Rectal smooth muscle tissue (tissue), 1 donor: ENCODE data around the gene CDH13.

Source experiments
- H3K27ac ChIP-seq: one replicate; pipeline ENCODE4 v1.7.0; 2013; ENCODE audit warnings: low read depth, low read length, inconsistent platforms
- H3K27me3 ChIP-seq: one replicate; pipeline ENCODE4 v1.7.0; 2013; ENCODE audit warnings: low read length; ENCODE audit not compliant: control insufficient read depth, insufficient read depth
- H3K36me3 ChIP-seq: one replicate; pipeline ENCODE4 v1.7.0; 2013; ENCODE audit warnings: low read length; ENCODE audit not compliant: control insufficient read depth, insufficient read depth
- H3K4me1 ChIP-seq: one replicate; pipeline ENCODE4 v1.7.0; 2013; ENCODE audit warnings: low read length; ENCODE audit not compliant: control insufficient read depth, insufficient read depth
- H3K4me3 ChIP-seq: one replicate; pipeline ENCODE4 v1.7.0; 2013; ENCODE audit warnings: low read length
- H3K9ac ChIP-seq: one replicate; pipeline ENCODE4 v1.7.0; 2013; ENCODE audit warnings: low read length

CDH13 gene

GRCh38 chr16:83176802-83177201 is 550.0 kb downstream of the CDH13 start:
- no peaks in the 10 kb centered on the region for H3K4me1 ChIP-seq
- no peaks in the 10 kb centered on the region for H3K27me3 ChIP-seq
- no peaks in the 10 kb centered on the region for H3K36me3 ChIP-seq
- no peak overlapping the region for H3K4me3 ChIP-seq
- no peak overlapping the region for H3K9ac ChIP-seq
- H3K27ac ChIP-seq, result no peak overlapping the region

- Histone ChIP-seq H3K36me3 (no peaks in the 10 kb centered on the region), H3K9ac (no peak overlapping the region), H3K27me3 (no peaks in the 10 kb centered on the region), H3K27ac (no peak overlapping the region), H3K4me3 (no peak overlapping the region), H3K4me1 (no peaks in the 10 kb centered on the region)
Observed at GRCh38 chr16:83185902-83186301, 559.1 kb downstream of the CDH13 start.

DNA sequence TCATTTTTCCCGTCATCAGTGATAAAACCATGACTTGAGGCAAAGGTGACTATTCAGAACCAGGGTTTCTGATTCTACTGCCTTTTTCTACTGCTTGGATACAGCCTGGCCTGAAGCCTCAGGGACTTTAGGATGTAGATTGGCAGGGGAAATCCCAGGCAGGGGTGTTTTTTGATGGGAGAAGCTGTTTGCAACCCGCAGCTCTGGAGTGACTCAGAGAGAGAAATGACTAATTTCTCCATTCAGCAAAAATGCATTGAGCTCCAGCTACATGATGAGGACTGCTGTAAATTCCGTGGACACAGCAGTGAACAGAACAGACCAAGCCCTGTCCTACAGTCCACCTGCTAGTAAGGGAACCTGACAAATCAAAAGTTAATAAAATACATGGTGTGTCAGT is 560.6 kb downstream of the CDH13 start:
- H3K4me1 ChIP-seq, result no peaks in the 10 kb centered on the region
- no peak overlapping the region for H3K9ac ChIP-seq
- H3K4me3 ChIP-seq, result no peak overlapping the region
- no peaks in the 10 kb centered on the region for H3K36me3 ChIP-seq
- H3K27ac ChIP-seq, result no peak overlapping the region
- no peaks in the 10 kb centered on the region for H3K27me3 ChIP-seq

DNA sequence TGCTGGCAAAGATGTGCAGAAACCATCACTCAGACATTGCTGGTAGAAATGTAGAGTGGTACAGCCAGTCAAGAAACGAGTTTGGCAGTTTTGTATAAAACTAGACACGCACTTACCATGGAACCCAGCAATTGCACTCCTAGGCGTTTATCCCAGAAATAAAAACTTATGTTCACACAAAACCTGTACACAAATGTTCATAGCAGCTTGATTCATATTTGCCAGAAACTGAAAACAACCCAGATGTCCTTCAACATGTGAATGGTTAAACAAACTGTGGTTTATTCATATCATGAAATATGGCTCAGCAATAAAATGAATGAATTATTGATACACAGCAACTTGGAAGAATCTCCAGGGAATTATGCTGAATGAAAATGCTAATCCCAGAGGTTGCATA is 570.0 kb downstream of the CDH13 start:
- Histone ChIP-seq H3K27me3 (no peaks in the 10 kb centered on the region), H3K4me1 (no peaks in the 10 kb centered on the region), H3K9ac (no peak overlapping the region), H3K4me3 (no peak overlapping the region), H3K27ac (no peak overlapping the region), H3K36me3 (no peaks in the 10 kb centered on the region)

DNA sequence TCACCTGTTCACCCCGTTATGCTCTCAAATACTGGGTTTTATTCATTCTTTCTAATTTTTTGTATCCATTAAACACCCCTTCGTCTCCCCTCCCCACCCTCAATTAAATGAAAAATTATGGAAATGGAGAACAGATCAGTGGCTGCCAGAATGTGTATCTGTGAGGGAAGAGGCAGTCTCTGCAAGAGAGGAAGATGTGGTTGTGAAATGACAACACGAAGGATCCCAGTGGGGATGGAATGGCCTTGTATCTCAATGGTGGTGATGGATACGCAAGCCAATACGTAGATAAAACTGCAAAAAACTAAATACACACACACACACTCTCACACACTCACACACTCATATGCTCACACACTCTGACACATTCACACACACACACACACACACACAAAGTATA is 570.7 kb downstream of the CDH13 start:
- Histone ChIP-seq H3K27ac (no peak overlapping the region), H3K4me1 (no peaks in the 10 kb centered on the region), H3K4me3 (no peak overlapping the region), H3K9ac (no peak overlapping the region), H3K27me3 (no peaks in the 10 kb centered on the region), H3K36me3 (no peaks in the 10 kb centered on the region)

DNA sequence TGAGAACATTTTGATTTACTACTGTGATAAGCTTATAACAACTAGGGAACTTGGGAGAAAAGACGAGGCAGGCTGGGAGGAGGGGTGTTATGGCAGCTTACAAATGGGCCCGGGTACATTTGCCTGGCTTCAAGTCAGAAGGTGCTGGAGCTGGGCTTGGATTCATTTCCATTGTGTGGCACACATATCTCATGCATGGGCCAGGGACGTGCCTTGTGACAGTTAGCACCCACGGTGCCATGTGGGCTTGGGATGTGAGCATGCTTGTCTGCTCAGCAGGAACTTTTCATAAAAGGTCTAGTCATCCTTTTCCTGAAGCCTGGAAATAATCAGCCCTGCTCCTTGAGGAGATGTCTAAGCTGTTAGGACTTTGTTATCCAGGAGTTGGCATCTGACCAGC is 572.2 kb downstream of the CDH13 start:
- Histone ChIP-seq H3K9ac (no peak overlapping the region), H3K36me3 (no peaks in the 10 kb centered on the region), H3K4me3 (no peak overlapping the region), H3K27me3 (no peaks in the 10 kb centered on the region), H3K27ac (no peak overlapping the region), H3K4me1 (no peaks in the 10 kb centered on the region)

- H3K27ac ChIP-seq, result no peak overlapping the region
Observed at GRCh38 chr16:83200005-83200779, 573.4 kb downstream of the CDH13 start.

DNA sequence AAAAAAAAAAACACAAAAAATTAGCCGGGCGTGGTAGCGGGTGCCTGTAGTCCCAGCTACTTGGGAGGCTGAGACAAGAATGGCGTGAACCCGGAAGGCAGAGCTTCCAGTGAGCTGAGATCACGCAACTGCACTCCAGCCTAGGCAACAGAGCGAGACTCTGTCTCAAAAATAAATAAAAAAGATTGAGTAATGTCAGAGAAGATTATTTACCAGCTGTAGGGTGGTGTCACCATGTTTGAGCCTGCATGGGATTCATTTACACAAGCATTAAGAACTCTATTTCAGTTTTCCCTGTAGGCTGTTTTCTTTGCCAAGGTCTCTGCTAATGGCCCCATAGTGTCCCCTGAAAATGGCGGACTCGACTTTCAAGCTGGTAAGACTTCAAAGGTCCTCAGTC is 575.0 kb downstream of the CDH13 start:
- H3K4me3 ChIP-seq, result no peak overlapping the region
- H3K9ac ChIP-seq, result no peak overlapping the region
- no peak overlapping the region for H3K27ac ChIP-seq
- no peaks in the 10 kb centered on the region for H3K27me3 ChIP-seq
- no peaks in the 10 kb centered on the region for H3K4me1 ChIP-seq
- no peaks in the 10 kb centered on the region for H3K36me3 ChIP-seq

More at GRCh38 chr16:83200005-83200779, 573.4 kb downstream of the CDH13 start:
- Histone ChIP-seq H3K4me3 (no peak overlapping the region), H3K4me1 (no peaks in the 10 kb centered on the region), H3K36me3 (no peaks in the 10 kb centered on the region), H3K9ac (no peak overlapping the region), H3K27me3 (no peaks in the 10 kb centered on the region)

DNA sequence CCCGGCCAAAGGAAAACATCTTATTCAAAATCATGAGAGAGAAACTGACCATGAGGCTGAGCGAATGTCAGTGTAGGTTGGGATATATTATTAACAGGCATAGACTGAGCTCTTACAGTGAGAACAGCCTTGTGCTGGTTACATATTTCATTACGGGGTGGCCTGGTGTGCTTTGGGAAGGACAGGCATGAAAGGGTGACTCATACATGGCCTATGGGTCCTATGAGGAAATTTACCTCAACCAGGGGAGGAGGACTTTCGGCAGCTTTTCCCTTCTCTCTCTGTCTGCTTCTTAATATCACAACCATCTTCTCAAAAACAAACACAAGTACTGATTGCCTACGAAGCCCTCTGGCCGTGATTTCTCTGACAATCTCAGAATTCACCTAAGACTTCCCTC is 579.1 kb downstream of the CDH13 start:
- H3K27ac ChIP-seq, result no peak overlapping the region
- H3K27me3 ChIP-seq, result no peaks in the 10 kb centered on the region
- H3K4me1 ChIP-seq, result no peaks in the 10 kb centered on the region
- no peak overlapping the region for H3K4me3 ChIP-seq
- H3K9ac ChIP-seq, result no peak overlapping the region
- H3K36me3 ChIP-seq, result no peaks in the 10 kb centered on the region

DNA sequence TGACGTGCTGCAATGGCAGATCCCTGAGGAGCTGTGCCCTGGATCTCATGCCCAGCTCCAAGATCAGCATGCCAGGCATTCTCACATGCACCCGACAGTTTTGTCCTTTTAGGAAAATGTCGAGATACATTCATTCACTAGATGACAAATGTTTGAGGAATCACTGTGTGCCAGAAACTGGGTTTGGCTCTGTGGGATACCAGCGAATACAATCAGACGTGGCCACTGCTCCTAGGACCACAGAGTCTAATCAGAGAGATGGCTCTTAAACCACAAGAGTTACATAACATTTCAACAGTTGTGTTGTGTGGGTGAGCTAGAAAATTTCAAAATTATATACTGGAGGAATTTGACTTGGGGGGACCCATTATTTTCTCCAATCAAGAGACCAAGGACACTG is 579.7 kb downstream of the CDH13 start:
- no peak overlapping the region for H3K9ac ChIP-seq
- H3K4me1 ChIP-seq, result no peaks in the 10 kb centered on the region
- H3K27ac ChIP-seq, result no peak overlapping the region
- H3K4me3 ChIP-seq, result no peak overlapping the region
- H3K36me3 ChIP-seq, result no peaks in the 10 kb centered on the region
- no peaks in the 10 kb centered on the region for H3K27me3 ChIP-seq

DNA sequence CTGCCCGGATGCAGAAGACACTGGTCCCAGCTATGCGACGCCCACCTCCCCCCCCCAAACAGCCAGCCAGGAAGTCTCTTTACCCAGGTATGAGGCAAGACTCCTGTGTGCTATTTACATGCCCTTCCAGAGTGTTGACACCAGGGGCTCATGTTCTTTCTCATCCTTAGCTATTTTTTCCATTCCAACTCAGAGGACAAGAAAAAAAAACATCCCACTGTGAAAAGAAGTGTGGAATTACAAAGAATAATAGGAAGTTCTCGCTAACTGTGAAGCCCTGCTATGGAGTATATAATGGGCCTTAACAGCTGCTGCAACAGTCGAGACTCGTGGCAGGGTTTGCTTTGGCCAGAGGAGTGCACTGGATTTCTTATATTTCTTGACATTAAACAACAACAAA is 584.9 kb downstream of the CDH13 start:
- no peaks in the 10 kb centered on the region for H3K4me1 ChIP-seq
- no peaks in the 10 kb centered on the region for H3K27me3 ChIP-seq
- H3K4me3 ChIP-seq, result no peak overlapping the region
- no peak overlapping the region for H3K9ac ChIP-seq
- no peaks in the 10 kb centered on the region for H3K36me3 ChIP-seq
- H3K27ac ChIP-seq, result no peak overlapping the region

GRCh38 chr16:83212301-83212841 is 585.6 kb downstream of the CDH13 start:
- no peaks in the 10 kb centered on the region for H3K36me3 ChIP-seq
- no peaks in the 10 kb centered on the region for H3K27me3 ChIP-seq
- no peak overlapping the region for H3K4me3 ChIP-seq
- no peak overlapping the region for H3K27ac ChIP-seq
- no peaks in the 10 kb centered on the region for H3K4me1 ChIP-seq
- H3K9ac ChIP-seq, result no peak overlapping the region

DNA sequence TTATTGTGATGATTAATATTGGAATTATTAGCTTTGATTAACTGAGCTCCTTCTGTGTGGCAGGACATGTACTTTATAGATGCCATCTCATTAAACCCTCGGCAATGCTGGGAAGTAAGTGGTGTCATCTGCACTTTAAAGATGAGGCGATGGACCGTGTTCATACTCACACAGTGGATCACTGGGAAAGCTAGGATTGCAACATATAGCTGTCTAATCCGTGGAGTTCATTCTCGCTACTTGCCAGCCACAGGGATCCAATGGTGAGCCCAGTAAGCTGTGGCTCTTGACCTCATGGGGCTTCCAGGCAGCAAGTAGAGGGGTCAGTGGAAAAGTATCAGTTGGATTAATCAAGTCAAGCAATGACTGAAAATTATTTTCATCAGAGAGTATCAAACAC is 587.9 kb downstream of the CDH13 start:
- Histone ChIP-seq H3K9ac (no peak overlapping the region), H3K4me1 (no peaks in the 10 kb centered on the region), H3K27me3 (no peaks in the 10 kb centered on the region), H3K36me3 (no peaks in the 10 kb centered on the region), H3K27ac (no peak overlapping the region), H3K4me3 (no peak overlapping the region)
